Activated naive CD4-positive, alpha-beta T cell treated with anti-CD3 and anti-CD28 coated beads for 36 hours (primary cell): ENCODE data around the gene PCDH9. TPM values are rescaled to one million over a fixed set of nuclear protein-coding genes. Genes with fewer than 3 reads are reported as not detected.

Experiments used
- CTCF ChIA-PET: fragments of 350-600 bp; sonication (Branson Sonifier 250); formaldehyde crosslinking; loops from one replicate; lab custom pipeline; 2021; ENCODE audit warnings: antibody characterized with exemption; lab: Charles Lee
- DNase-seq: peaks from one replicate; pipeline ENCODE4 v3.0.0-alpha.2; 2020
- H3K27ac Mint-ChIP-seq: one replicate; pipeline ENCODE4 v1.8.0; 2021; ENCODE audit warnings: mild to moderate bottlenecking, mixed read lengths
- H3K27me3 Mint-ChIP-seq: one replicate; pipeline ENCODE4 v1.8.0; 2021; ENCODE audit warnings: low read depth, mixed read lengths
- H3K36me3 Mint-ChIP-seq: one replicate; pipeline ENCODE4 v1.8.0; 2021; ENCODE audit warnings: low read depth, mixed read lengths
- H3K4me1 Mint-ChIP-seq: one replicate; pipeline ENCODE4 v1.8.0; 2021; ENCODE audit warnings: low read depth, mixed read lengths
- H3K4me3 Mint-ChIP-seq: one replicate; pipeline ENCODE4 v1.8.0; 2021; ENCODE audit warnings: mild to moderate bottlenecking, moderate library complexity, mixed read lengths
- H3K9me3 Mint-ChIP-seq: one replicate; pipeline ENCODE4 v1.8.0; 2021; ENCODE audit warnings: mixed read lengths
- intact Hi-C: fragments of 100-400 bp; cut with micrococcal nuclease; formaldehyde crosslinking; loops from one replicate; pipeline ENCODE4 v1.15.1; 2023
- total RNA-seq, 2 experiments: library from RNA; stranded (reverse); gene quantifications; one replicate each; pipeline ENCODE4 v1.2.3, GENCODE V29; 2021

The PCDH9 gene
- total RNA-seq, 2 experiments from 2014 or later: 0.10 to 0.15 TPM

DNA sequence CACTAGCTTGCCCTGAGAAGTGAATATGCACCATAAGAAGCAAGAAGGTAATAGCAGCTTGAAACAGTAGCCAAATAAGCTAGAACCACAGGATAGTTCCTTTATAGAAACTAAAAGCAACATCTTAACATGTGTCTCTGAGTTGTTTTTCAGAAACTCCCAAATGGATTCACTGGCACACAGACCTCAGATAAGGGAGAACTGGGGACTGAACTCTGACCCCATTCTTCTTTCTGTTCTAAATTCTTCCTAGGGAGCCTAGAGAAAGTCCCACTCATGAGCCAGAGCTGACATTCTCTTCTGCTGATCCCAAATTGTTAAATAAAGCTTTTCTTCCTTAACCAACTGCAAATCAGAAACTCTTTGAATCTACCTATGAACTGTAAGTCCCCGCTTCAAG, 146.1 kb downstream of the PCDH9 start:
- Mint-ChIP-seq H3K9me3 (no peaks in the 10 kb centered on the region), H3K27ac (no peak overlapping the region), H3K4me1 (no peaks in the 10 kb centered on the region), H3K36me3 (no peaks in the 10 kb centered on the region), H3K27me3 (no peaks in the 10 kb centered on the region), H3K4me3 (no peak overlapping the region)
- CTCF ChIA-PET: interaction anchor here (1.2 kb wide), 1 partner anchor 12 kb away, joined by 3 read pairs; no protein-coding TSS in a partner anchor
- intact Hi-C loops: no loop called here
- DNase-seq: no peak

DNA sequence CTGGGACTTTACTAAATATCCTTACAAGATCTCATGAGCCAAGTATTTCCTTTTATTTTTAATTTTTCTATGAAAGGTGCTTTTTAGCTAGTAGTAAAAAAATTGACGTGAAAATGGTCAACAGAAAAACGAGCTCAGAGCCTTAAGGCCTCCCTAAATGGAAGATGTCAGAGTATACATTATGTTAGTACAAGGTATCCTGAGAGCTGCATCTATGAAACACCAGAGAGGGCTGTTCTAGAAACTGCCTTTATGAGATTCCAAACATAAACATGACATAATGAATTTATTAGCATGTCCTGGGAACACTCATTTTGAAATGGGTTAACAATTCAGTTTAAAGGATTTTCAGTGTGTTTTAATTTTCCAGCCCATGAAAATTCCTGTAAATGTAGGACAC, 146.6 kb downstream of the PCDH9 start:
- no peak for DNase-seq
- intact Hi-C loops: no loop called here
- H3K27me3 Mint-ChIP-seq: no peaks in the 10 kb centered on the region
- H3K9me3 Mint-ChIP-seq: no peaks in the 10 kb centered on the region
- H3K4me3 Mint-ChIP-seq: no peak overlapping the region
- no peak overlapping the region for H3K27ac Mint-ChIP-seq
- CTCF ChIA-PET: interaction anchor here (0.6 kb wide), 1 partner anchor 61 kb away, joined by 3 read pairs; no protein-coding TSS in a partner anchor
- no peaks in the 10 kb centered on the region for H3K4me1 Mint-ChIP-seq
- H3K36me3 Mint-ChIP-seq: no peaks in the 10 kb centered on the region

DNA sequence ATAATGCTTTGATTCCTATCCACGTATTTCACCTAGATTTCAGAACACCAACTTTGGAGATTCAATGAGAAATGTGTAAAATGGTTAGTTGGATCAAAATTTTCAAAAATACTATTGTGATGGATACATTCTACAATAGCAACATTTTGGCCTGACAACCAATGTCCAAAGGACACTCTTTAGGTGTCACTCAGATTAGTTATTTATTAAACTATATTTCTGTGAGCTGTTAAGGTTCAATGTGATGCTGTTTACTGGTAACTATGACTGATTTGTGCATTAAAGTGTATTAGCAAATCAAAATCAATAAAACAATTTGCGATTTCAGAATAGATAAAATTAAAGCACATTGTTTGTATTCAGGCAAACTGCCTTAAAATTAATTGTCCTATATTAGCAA, 149.8 kb downstream of the PCDH9 start:
- intact Hi-C loops: no loop called here
- no peaks in the 10 kb centered on the region for H3K4me1 Mint-ChIP-seq
- CTCF ChIA-PET: no interaction called here
- no peaks in the 10 kb centered on the region for H3K9me3 Mint-ChIP-seq
- H3K27me3 Mint-ChIP-seq: no peaks in the 10 kb centered on the region
- DNase-seq: no peak
- H3K4me3 Mint-ChIP-seq: no peak overlapping the region
- H3K27ac Mint-ChIP-seq: no peak overlapping the region
- no peaks in the 10 kb centered on the region for H3K36me3 Mint-ChIP-seq

DNA sequence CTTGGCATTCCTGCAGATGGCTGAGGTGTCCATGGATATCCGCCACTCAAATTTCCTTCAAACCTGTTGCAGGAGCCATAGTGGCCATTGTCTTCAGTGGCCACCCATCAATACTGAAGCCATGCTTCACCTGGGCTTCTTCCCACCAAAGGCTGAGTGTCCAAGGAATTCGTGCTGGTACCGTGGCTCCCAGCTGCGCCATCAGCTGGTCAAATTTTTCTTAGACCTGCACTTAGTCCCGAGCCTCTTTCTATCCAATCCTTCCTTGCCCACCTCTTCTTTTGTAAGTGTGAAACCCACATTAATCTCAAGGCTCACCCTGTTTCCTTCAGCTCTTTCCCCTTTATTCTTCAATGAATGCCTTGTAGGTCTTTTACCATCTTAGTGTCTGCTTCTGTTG, 152.1 kb downstream of the PCDH9 start:
- no peaks in the 10 kb centered on the region for H3K27me3 Mint-ChIP-seq
- H3K9me3 Mint-ChIP-seq: no peaks in the 10 kb centered on the region
- intact Hi-C loops: loop anchor here (10.0 kb wide), 1 partner anchor 147 kb away; no protein-coding TSS in a partner anchor

DNA sequence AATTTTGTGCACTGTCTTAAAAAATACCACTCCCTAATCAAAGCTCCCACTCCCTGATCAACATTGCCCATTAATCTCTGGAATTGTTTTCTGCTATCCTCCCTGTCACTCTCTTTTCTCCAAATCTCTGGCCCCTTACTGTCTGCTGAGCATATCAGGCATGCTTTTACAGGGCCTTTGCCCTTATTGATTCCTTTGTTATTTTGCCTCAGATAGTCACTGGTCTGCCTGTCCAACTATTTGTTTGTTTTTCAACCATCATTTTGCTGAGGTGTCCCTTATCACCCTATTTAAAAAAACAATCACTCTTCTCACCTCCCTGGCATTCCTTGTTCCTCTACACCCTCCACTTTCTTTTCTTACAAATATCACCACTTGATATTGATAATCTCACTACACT, 153.0 kb downstream of the PCDH9 start:
- no peaks in the 10 kb centered on the region for H3K9me3 Mint-ChIP-seq
- H3K36me3 Mint-ChIP-seq: no peaks in the 10 kb centered on the region
- no peak overlapping the region for H3K27ac Mint-ChIP-seq
- H3K4me3 Mint-ChIP-seq: no peak overlapping the region
- no peaks in the 10 kb centered on the region for H3K27me3 Mint-ChIP-seq
- intact Hi-C loops: loop anchor here (10.0 kb wide), 1 partner anchor 148 kb away; no protein-coding TSS in a partner anchor
- no peaks in the 10 kb centered on the region for H3K4me1 Mint-ChIP-seq
- CTCF ChIA-PET: no interaction called here
- DNase-seq: no peak

More for the DNA sequence above, 152.1 kb downstream of the PCDH9 start:
- no peak for DNase-seq
- Mint-ChIP-seq H3K4me3 (no peak overlapping the region), H3K4me1 (no peaks in the 10 kb centered on the region), H3K27ac (no peak overlapping the region), H3K36me3 (no peaks in the 10 kb centered on the region)
- CTCF ChIA-PET: no interaction called here

DNA sequence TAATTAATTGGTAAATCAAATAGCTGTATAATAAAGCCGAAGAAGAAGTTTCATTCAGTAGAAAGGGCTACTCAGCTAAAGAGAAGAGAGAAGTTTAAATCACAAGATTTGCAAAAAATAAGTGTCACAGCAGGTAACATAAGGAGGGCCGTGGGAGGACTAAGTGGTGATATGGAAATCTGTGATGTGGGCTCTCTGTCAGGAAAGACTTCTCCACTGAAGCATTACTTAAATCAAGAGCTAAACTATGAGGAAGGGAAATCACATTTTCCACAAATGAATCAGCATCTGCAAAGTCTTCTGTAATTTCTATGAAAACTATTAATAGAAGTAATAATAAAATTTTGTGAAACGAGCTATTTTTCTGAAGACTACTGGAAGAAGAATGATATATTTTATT, 153.8 kb downstream of the PCDH9 start:
- Mint-ChIP-seq H3K4me3 (no peak overlapping the region), H3K27me3 (no peaks in the 10 kb centered on the region), H3K27ac (no peak overlapping the region), H3K9me3 (no peaks in the 10 kb centered on the region), H3K4me1 (no peaks in the 10 kb centered on the region), H3K36me3 (no peaks in the 10 kb centered on the region)
- DNase-seq: no peak
- CTCF ChIA-PET: interaction anchor here (0.6 kb wide), 1 partner anchor 149 kb away, joined by 3 read pairs; no protein-coding TSS in a partner anchor
- intact Hi-C loops: loop anchor here (10.0 kb wide), 1 partner anchor 148 kb away; no protein-coding TSS in a partner anchor

DNA sequence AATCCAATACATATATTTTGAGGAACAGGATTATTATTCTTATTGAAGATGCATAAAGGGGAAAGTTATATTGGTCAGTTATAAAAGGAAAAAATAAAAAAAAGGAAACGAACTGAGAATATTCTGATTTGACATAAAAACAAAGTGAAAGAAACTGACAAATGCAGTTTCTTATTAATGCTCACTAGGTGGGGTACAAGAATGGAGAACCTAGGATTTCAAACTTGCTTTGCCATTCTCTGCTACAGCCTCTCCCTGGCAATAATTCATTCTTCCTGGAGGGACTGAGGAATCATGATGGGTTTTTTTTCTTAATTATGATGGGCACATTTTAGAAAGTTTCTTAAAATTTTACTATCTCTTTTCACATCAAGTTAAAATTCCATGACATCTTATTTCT, 154.9 kb downstream of the PCDH9 start:
- intact Hi-C loops: loop anchor here (10.0 kb wide), 1 partner anchor 150 kb away; no protein-coding TSS in a partner anchor
- no peaks in the 10 kb centered on the region for H3K27me3 Mint-ChIP-seq
- no peaks in the 10 kb centered on the region for H3K9me3 Mint-ChIP-seq
- DNase-seq: no peak
- CTCF ChIA-PET: no interaction called here
- no peaks in the 10 kb centered on the region for H3K4me1 Mint-ChIP-seq
- H3K36me3 Mint-ChIP-seq: no peaks in the 10 kb centered on the region
- H3K27ac Mint-ChIP-seq: no peak overlapping the region
- no peak overlapping the region for H3K4me3 Mint-ChIP-seq

DNA sequence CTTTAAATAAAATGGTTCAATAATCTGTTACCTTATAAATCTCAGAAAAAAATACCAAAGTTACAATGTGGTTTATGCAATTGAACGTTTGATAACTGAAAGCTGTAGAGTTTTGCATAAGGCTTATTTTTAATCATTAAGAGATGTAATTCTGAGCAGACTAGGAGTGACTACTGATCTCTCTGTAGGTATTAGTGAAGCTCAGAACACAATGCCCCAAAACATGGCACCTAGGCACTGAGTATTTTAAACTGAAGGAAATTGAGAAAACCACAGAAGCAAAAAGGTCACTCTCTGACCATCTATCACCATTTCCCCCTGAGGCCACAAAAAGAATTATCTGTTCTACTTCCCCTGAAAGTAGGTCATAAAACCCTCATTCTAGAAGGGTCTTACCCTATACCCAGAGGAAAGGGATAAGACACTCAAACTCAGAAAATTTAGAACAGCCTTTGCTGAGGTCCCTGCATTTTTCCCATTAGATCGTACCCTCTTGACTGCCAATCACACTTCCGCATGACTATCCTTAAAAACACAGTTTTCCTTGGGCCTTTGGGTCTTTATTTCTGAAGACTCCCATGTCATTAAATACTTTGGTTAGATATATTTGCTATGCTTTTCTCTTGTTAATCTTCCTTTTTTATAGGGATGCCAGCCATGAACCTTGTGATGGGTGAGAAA, 158.1 kb downstream of the PCDH9 start:
- no peaks in the 10 kb centered on the region for H3K36me3 Mint-ChIP-seq
- no peaks in the 10 kb centered on the region for H3K4me1 Mint-ChIP-seq
- CTCF ChIA-PET: interaction anchor here (0.9 kb wide), 1 partner anchor 12 kb away, joined by 3 read pairs; no protein-coding TSS in a partner anchor
- H3K9me3 Mint-ChIP-seq: no peaks in the 10 kb centered on the region
- no peaks in the 10 kb centered on the region for H3K27me3 Mint-ChIP-seq
- no peak for DNase-seq
- intact Hi-C loops: loop anchor here (10.0 kb wide), 1 partner anchor 153 kb away; no protein-coding TSS in a partner anchor
- H3K4me3 Mint-ChIP-seq: no peak overlapping the region
- no peak overlapping the region for H3K27ac Mint-ChIP-seq

DNA sequence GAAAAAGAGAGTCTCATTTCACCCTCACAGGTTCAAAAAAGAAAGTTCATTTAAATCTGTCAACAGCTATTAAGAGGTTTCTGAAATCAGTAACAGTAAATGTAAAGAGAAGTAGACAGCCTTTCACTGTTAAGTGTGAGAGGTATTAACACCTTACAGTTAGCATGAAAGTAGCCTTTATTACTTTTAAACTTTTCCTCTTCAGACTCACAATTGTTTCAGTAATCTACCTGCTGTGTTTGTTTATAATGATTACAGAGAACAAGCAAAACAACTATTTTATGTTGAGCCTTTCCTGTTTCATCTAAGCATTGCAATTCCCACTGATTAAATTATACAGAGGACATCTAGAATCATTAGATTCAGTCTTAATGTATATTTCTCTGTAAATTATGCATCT, 159.8 kb downstream of the PCDH9 start:
- no peaks in the 10 kb centered on the region for H3K27me3 Mint-ChIP-seq
- no peaks in the 10 kb centered on the region for H3K36me3 Mint-ChIP-seq
- intact Hi-C loops: loop anchor here (10.0 kb wide), 1 partner anchor 154 kb away; no protein-coding TSS in a partner anchor
- H3K27ac Mint-ChIP-seq: no peak overlapping the region
- no peaks in the 10 kb centered on the region for H3K9me3 Mint-ChIP-seq
- H3K4me1 Mint-ChIP-seq: no peaks in the 10 kb centered on the region
- CTCF ChIA-PET: no interaction called here
- DNase-seq: no peak
- no peak overlapping the region for H3K4me3 Mint-ChIP-seq

DNA sequence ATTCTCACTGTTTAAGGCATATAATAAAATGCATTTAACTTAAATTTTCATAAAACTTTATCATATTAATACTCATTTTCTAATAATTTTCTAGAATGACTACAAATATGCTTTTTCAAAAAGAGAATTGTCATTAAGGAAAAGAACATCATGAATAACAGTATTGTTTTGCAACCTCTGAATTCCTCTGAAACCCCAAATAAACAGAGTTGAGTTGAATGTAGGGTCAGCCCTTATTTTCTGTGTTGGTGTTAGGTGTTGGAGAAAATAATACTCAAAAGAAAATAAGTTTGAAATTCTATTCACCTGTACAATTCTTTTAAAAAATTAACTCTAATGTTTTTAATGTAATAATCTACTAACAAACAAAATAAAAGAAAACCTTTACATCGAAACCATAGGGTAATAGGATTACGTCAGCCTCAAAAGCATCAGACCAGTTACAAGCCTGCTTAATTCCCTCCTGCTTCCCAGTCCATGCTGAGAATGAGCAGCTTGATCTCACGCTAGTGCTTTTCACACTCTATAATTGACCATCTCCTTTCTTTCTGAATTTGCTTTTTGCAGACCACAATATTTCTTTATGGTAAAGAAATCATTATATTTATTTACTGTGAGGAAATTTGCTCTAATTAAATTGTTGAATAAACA, 160.9 kb downstream of the PCDH9 start:
- Mint-ChIP-seq H3K9me3 (no peaks in the 10 kb centered on the region), H3K36me3 (no peaks in the 10 kb centered on the region), H3K27me3 (no peaks in the 10 kb centered on the region), H3K4me1 (no peaks in the 10 kb centered on the region), H3K4me3 (no peak overlapping the region), H3K27ac (no peak overlapping the region)
- CTCF ChIA-PET: no interaction called here
- intact Hi-C loops: no loop called here
- no peak for DNase-seq

DNA sequence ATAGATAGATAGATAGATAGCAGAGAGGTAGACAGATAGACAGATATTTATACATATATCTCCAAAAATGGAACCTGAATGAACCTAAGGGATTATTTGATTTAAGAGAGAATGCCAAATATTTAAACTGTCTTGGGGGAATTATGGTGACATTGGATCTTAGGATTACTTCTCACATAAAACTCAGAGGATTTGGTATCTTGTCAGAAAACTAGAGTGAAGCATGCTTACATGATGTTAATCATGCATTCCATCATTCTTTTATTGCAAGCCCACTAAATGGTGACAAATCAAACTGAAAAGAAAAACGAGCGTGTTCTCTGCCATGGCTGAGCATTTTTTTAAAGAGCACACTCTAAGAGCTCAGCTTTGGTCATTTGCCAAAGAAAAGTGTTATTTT, 165.2 kb downstream of the PCDH9 start:
- DNase-seq: no peak
- no peaks in the 10 kb centered on the region for H3K27me3 Mint-ChIP-seq
- no peaks in the 10 kb centered on the region for H3K36me3 Mint-ChIP-seq
- CTCF ChIA-PET: no interaction called here
- H3K9me3 Mint-ChIP-seq: no peaks in the 10 kb centered on the region
- H3K4me1 Mint-ChIP-seq: no peaks in the 10 kb centered on the region
- intact Hi-C loops: no loop called here
- no peak overlapping the region for H3K27ac Mint-ChIP-seq
- no peak overlapping the region for H3K4me3 Mint-ChIP-seq

DNA sequence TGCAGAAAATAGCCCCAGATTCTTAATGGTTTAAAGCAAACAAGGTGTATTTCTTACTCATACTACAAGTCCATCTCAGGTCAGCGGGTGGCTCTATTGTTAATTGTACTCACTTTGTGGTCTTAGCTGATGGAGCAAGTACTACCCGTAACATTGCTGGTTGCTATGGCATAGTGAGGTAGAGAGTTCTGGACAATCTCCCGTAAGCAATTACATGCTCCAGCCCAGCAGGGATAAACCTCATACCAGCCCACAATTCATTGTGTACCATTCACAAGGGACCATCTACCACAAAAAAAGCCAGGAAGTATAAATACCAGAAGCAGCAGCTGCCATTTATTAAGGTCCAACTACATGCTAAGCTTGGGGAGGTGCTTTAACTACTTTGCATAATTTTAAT, 167.1 kb downstream of the PCDH9 start:
- Mint-ChIP-seq H3K27me3 (no peaks in the 10 kb centered on the region), H3K27ac (no peak overlapping the region), H3K36me3 (no peaks in the 10 kb centered on the region), H3K9me3 (no peaks in the 10 kb centered on the region), H3K4me1 (no peaks in the 10 kb centered on the region), H3K4me3 (no peak overlapping the region)
- CTCF ChIA-PET: no interaction called here
- intact Hi-C loops: no loop called here
- no peak for DNase-seq
